ENCODE measurements around the gene TBC1D1. TPM values are rescaled to one million over a fixed set of nuclear protein-coding genes. Genes with fewer than 3 reads are reported as not detected.

Gene TBC1D1
- total RNA-seq, 1 donor from 2014 or later = 54.5 TPM

DNA sequence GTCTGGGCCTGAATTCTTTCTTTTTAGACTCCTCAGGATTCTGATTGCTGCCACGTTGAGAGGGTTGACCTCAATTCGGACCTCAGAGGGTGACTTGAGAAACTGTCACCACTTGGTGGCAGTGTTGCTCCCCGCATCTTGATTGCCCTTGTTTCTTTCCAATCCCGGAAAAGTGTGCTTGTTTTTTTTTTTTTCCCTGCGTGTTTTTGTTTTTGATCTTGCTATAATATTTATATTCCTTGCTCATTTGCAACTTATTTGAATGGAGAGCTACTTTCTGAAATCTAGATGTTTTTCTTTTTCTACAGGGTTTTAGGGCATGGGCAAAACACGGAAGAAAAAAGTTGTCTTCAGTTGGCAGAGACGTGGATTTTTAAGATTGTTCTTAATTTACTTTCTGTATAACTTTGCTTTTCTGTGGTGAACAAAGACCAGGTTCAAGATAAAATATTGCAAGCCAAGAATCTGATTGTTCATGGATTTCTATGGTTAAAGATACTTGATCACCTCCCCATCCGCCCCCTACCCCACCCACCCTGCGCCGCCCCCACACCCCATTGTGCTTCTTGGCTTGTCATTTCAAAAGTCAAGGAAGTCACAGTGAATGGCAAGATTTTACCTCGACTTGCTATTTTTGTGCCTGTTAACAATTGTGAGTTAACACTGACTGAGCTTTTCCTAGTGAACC lies 171.3 kb downstream of the TBC1D1 start:
- no peaks in the 10 kb centered on the region for H3K9me3 ChIP-seq (ENCODE audit: insufficient read depth, low read depth, low read length)
- no peaks in the 10 kb centered on the region for H4K20me1 ChIP-seq (ENCODE audit: insufficient read depth, low read length)
- Mint-ChIP-seq H3K4me3 (ENCODE audit: unreplicated experiment) (no peak overlapping the region), H3K9me3 (ENCODE audit: unreplicated experiment) (no peaks in the 10 kb centered on the region), H3K27me3 (ENCODE audit: low read depth, unreplicated experiment) (no peaks in the 10 kb centered on the region), H3K27ac (ENCODE audit: unreplicated experiment) (peak overlapping the region; percentile 67), H3K4me1 (ENCODE audit: low read depth, unreplicated experiment) (peaks cover 19% of the 10 kb centered on the region), H3K36me3 (ENCODE audit: low read depth, unreplicated experiment) (peaks cover 5% of the 10 kb centered on the region)
- no peak overlapping the region for H2AFZ ChIP-seq (ENCODE audit: low read depth, low read length)
- H3K4me1 ChIP-seq (ENCODE audit: insufficient read depth, low read length) = peaks cover 12% of the 10 kb centered on the region
- H3K27ac ChIP-seq (ENCODE audit: low read depth, low read length) = peak overlapping the region; percentile 36
- H3K4me2 ChIP-seq (ENCODE audit: low read length) = peak overlapping the region; percentile 73
- no peaks in the 10 kb centered on the region for H3K79me2 ChIP-seq (ENCODE audit: insufficient read depth, low read length)
- no peaks in the 10 kb centered on the region for H3K27me3 ChIP-seq (ENCODE audit: insufficient read depth, low read length)
- DNase-seq (ENCODE audit: low read depth) (peak; percentile 42), FAIRE-seq (peak; percentile 73)
- H3K36me3 ChIP-seq (ENCODE audit: insufficient read depth, low read length) = peaks cover 3% of the 10 kb centered on the region
- H3K4me3 ChIP-seq (ENCODE audit: insufficient read depth, low read depth, low read length) = peak overlapping the region; percentile 32
- TF ChIP-seq, protein P1, sequence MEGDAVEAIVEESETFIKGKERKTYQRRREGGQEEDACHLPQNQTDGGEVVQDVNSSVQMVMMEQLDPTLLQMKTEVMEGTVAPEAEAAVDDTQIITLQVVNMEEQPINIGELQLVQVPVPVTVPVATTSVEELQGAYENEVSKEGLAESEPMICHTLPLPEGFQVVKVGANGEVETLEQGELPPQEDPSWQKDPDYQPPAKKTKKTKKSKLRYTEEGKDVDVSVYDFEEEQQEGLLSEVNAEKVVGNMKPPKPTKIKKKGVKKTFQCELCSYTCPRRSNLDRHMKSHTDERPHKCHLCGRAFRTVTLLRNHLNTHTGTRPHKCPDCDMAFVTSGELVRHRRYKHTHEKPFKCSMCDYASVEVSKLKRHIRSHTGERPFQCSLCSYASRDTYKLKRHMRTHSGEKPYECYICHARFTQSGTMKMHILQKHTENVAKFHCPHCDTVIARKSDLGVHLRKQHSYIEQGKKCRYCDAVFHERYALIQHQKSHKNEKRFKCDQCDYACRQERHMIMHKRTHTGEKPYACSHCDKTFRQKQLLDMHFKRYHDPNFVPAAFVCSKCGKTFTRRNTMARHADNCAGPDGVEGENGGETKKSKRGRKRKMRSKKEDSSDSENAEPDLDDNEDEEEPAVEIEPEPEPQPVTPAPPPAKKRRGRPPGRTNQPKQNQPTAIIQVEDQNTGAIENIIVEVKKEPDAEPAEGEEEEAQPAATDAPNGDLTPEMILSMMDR (IDR thresholded peaks at IDR 0.05; ENCODE audit: insufficient read depth, low read depth, low read length) = peak; percentile 91
- TF ChIP-seq EZH2 (IDR thresholded peaks at IDR 0.05; ENCODE audit: insufficient read depth, low read length) = no peak
- H3K9ac ChIP-seq (ENCODE audit: low read length) = peak overlapping the region; percentile 62

DNA sequence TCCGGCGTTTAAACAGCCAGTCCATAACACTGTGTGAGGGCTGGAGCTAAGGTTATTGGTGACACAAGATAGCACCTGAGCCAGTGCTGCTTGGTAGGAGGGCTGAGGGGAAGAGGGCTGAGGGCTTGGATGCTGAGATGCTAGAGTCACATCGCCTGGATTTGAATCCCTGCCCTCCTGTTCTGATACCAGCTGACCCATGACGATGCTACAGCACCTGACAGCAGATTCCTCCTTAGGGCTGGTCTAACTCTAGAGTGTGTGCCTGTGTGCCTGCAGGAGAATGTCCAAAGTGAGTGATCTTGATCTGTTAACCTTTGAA lies 171.9 kb downstream of the TBC1D1 start:
- no peaks in the 10 kb centered on the region for H3K9me3 ChIP-seq (ENCODE audit: insufficient read depth, low read depth, low read length)
- H3K79me2 ChIP-seq (ENCODE audit: insufficient read depth, low read length) = no peaks in the 10 kb centered on the region
- no peak overlapping the region for H3K4me3 ChIP-seq (ENCODE audit: insufficient read depth, low read depth, low read length)
- peak overlapping the region; percentile 62 for H3K9ac ChIP-seq (ENCODE audit: low read length)
- H3K36me3 ChIP-seq (ENCODE audit: insufficient read depth, low read length) = peaks cover 3% of the 10 kb centered on the region
- no peak overlapping the region for H2AFZ ChIP-seq (ENCODE audit: low read depth, low read length)
- Mint-ChIP-seq H3K27ac (ENCODE audit: unreplicated experiment) (peak overlapping the region; percentile 8), H3K4me1 (ENCODE audit: low read depth, unreplicated experiment) (peaks cover 19% of the 10 kb centered on the region), H3K36me3 (ENCODE audit: low read depth, unreplicated experiment) (peaks cover 8% of the 10 kb centered on the region), H3K27me3 (ENCODE audit: low read depth, unreplicated experiment) (no peaks in the 10 kb centered on the region), H3K4me3 (ENCODE audit: unreplicated experiment) (no peak overlapping the region), H3K9me3 (ENCODE audit: unreplicated experiment) (no peaks in the 10 kb centered on the region)
- peaks cover 12% of the 10 kb centered on the region for H3K4me1 ChIP-seq (ENCODE audit: insufficient read depth, low read length)
- H3K27me3 ChIP-seq (ENCODE audit: insufficient read depth, low read length) = no peaks in the 10 kb centered on the region
- H4K20me1 ChIP-seq (ENCODE audit: insufficient read depth, low read length) = no peaks in the 10 kb centered on the region
- no peak for FAIRE-seq
- TF ChIP-seq EZH2 (IDR thresholded peaks at IDR 0.05; ENCODE audit: insufficient read depth, low read length) = no peak
- TF ChIP-seq, protein P1 (IDR thresholded peaks at IDR 0.05; ENCODE audit: insufficient read depth, low read depth, low read length) = no peak
- no peak overlapping the region for H3K4me2 ChIP-seq (ENCODE audit: low read length)
- DNase-seq (ENCODE audit: low read depth) = no peak
- H3K27ac ChIP-seq (ENCODE audit: low read depth, low read length) = no peak overlapping the region

DNA sequence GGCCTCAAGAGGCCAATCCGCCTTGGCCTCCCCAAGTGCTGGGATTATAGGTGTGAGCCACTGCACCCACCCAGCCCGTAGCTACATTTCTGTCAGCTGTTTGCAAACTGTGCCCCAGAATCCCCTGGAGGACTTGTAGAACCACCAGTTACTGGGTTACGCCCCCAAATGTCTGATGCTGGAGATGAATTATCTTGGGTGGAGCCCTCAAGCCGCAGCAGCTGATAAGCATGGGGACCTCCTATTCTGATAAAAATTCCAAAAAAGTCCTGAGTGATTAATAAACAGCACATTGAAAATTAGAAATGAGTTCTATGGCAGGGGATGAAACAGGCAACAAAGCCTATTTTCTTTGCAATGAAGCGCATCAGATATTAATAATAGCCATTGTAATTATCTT lies 174.3 kb downstream of the TBC1D1 start:
- Histone ChIP-seq H4K20me1 (ENCODE audit: insufficient read depth, low read length) (no peaks in the 10 kb centered on the region), H3K4me2 (ENCODE audit: low read length) (no peak overlapping the region), H3K27ac (ENCODE audit: low read depth, low read length) (no peak overlapping the region), H2AFZ (ENCODE audit: low read depth, low read length) (no peak overlapping the region), H3K79me2 (ENCODE audit: insufficient read depth, low read length) (no peaks in the 10 kb centered on the region), H3K9ac (ENCODE audit: low read length) (no peak overlapping the region), H3K36me3 (ENCODE audit: insufficient read depth, low read length) (peaks cover 3% of the 10 kb centered on the region), H3K4me1 (ENCODE audit: insufficient read depth, low read length) (peaks cover 17% of the 10 kb centered on the region), H3K4me3 (ENCODE audit: insufficient read depth, low read depth, low read length) (no peak overlapping the region), H3K27me3 (ENCODE audit: insufficient read depth, low read length) (no peaks in the 10 kb centered on the region), H3K9me3 (ENCODE audit: insufficient read depth, low read depth, low read length) (no peaks in the 10 kb centered on the region)
- DNase-seq (ENCODE audit: low read depth) = no peak
- H3K4me3 Mint-ChIP-seq (ENCODE audit: unreplicated experiment) = no peak overlapping the region
- FAIRE-seq = no peak
- no peaks in the 10 kb centered on the region for H3K9me3 Mint-ChIP-seq (ENCODE audit: unreplicated experiment)
- peaks cover 11% of the 10 kb centered on the region for H3K36me3 Mint-ChIP-seq (ENCODE audit: low read depth, unreplicated experiment)
- H3K27ac Mint-ChIP-seq (ENCODE audit: unreplicated experiment) = no peak overlapping the region
- peaks cover 25% of the 10 kb centered on the region for H3K4me1 Mint-ChIP-seq (ENCODE audit: low read depth, unreplicated experiment)
- TF ChIP-seq EZH2 (IDR thresholded peaks at IDR 0.05; ENCODE audit: insufficient read depth, low read length) = no peak
- TF ChIP-seq, protein P1 (IDR thresholded peaks at IDR 0.05; ENCODE audit: insufficient read depth, low read depth, low read length) = no peak
- no peaks in the 10 kb centered on the region for H3K27me3 Mint-ChIP-seq (ENCODE audit: low read depth, unreplicated experiment)

All from astrocyte (in vitro differentiated cells and primary cell).